HG03575 (cell line): ENCODE data around the gene OAT.
"Not testable (repeated sequence)": the region's sequence is repeated elsewhere in the genome, so short reads cannot be mapped to it uniquely, and the experiment has no call there.

Experiments
- ATAC-seq: cut with Tn5 transposase; IDR thresholded peaks from one replicate; pipeline ENCODE4 v1.9.1; 2021; ENCODE audit not compliant: unreplicated experiment, insufficient number of reproducible peaks, low FRiP score; ENCODE audit errors: extremely low read depth

Gene OAT

DNA sequence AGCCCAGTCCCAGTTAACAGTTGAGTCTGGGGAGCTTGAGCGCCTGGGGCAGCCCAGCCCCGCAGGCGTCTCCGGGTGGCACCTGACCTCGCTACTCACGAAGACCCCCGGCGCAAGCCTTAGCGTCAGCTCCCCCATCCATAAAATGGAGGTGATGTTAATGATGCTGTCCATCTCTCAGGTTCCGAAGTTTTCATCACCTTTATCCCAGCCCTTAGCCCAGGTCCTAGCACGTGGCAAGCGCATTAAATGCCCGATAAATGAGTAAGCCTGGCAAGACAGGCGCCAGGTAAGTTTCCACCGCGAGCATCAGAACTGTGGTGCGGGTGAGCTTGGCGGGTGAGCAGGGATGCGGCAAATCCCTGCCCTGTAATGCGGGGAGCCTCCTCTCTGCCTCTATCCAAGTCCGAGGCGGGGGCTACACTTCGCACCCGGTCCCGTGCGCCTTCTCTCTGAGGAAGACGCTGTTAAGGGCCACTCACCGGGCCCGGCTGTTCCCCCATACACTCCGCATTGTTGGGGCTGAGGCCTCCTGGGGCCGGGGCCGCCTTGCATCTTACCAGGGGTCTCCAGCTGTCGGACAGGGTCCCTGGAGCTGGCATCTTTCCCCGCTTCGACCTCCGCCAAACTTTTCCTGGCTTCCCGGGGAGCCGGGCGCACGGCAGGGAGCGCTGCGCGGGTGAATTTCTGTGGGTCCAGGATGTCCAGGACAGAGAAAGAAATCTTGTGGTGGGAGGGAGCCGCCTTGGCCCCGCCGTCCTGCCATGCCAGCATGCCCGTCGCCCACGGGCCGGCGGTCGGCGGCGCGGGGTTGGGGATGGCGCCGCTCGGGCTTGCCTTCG is 30.7 kb upstream of the OAT start:
- no peak for ATAC-seq

DNA sequence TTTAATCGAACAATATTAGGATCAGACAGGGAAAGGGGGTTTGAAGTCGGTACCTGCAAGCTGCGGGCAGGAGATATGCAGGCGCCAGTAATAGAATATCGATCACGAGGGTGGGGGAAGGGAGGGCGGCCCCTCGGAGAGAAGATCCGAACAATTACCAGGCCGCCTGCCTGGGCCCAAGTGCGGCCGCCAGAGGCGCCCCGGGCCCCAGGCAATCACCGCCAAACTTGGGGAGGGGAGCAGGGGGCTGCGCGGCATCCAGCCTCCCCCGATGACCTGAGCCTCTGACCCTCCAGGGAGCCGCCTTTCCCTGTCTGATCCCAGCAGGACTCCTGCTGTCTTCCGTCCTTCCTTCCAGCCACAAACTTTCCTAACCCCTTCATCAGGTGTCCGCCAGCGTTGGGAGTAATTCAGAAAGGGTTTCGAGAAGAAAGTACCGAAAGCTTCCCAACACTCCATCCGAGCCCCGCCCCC is 30.0 kb upstream of the OAT start:
- no peak for ATAC-seq

DNA sequence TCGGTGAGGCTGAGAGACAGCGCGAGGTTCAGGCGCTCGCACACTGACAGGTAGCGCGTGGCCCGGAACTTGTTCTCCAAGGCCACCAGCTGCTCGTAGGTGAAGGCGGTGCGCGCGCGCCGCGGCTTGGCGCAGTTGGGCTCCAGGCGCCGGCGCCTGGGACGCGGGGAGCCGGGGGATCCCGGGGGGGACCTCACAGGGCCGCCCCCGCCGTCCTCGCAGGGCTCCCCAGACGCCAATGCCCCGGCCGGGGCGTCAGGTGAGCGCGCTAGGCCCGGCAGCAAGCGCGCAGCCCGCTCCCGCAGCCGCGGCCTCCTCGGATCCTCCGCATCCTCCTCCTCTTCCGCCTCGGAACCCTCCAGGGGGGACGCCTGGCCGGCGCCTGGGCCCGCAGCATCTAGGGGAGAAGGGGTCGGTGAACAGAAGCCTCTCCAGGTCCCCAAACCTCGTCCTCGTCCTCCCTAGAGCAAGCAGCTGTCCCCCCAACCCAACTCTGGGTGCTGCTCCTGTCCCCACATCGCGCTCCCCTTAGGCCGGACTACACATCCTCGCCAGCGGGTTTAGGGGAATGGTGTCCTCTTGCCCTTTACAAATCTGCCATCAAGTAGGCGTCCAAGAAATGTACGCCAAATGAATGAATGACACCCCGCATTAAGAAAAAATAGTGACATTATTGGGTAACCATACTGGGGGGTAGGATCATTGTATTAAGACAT is 29.2 kb upstream of the OAT start:
- no peak for ATAC-seq

DNA sequence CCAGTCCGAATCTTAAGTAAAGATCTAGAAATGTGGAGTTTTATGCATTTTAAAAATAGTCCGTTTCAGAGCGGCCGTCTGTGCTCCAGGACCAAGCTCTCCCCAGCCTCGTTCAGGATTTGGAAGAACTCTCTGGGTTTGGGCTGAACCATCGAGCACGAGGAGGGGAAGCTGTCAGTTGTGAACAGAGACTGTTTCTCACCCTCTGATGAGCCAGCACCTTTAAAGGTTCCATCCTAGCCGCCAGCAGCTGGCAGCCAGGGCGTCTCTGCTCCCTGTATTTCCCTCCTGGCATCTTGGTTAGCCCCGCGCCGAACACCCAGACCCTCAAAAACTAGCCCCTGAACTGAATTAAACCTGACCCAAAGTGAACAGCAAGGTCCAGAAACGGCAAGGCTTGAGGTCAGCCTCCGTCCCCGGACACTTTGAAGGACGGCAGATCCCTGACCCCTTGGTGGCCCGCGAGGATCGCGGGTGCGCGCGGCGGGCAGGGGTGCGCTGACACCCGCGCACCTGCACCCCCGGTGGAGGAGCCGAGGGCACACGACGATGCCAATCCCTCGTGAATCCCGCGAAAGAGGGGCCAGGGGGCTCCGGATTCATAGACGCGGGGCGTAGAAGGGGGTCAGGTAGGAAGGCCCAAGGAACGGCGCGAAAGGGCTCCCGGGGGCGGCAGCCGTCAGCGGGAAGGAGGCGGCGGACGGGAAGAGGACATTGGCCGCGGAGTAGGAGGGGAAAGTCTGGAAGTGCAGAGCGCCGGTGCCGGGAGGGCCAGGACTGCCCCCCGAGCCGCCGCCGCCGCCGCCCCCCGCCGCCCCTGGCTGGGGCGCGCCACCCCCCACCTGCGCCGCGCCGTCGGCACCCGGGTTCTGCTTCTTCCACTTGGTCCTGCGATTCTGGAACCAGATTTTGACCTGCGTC is 28.4 kb upstream of the OAT start:
- ATAC-seq, result no peak

DNA sequence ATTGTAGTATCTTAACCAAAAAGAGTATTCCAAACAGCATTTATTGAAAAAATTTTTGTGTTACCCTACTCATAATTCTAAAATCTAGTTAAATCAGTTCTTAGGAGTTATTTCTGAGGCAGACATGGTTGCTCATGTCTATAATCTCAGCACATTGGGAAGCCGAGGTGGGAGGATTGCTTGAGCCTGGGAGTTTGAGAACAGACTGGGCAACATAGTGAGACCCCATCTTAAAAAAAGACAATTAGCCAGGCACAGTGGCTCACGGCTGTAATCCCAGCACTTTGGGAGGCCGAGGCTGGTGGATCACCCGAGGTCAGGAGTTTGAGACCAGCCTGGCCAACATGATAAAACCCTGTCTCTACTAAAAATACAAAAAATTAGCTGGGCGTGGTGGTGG is 23.0 kb upstream of the OAT start:
- not testable (repeated sequence) for ATAC-seq

DNA sequence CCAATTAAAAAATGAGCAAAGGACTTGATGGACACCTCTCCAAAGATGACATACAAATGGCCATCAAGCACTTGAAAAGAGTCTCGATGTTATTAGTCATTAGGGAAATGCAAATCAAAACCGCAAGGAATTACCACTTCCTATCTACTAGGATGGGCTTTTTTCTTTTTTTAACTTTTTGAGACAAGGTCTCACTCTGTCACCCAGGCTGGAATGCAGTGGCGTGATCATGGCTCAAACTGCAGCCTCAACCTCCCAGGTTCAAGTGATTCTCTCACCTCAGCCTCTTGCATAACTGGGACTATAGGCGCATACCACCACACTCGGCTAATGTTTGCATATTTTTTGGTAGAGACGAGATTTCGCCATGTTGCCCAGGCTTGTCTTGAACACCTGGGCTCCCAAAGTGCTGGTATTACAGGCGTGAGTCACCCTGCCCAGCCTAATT is 17.5 kb upstream of the OAT start:
- ATAC-seq, result peak; percentile 49

DNA sequence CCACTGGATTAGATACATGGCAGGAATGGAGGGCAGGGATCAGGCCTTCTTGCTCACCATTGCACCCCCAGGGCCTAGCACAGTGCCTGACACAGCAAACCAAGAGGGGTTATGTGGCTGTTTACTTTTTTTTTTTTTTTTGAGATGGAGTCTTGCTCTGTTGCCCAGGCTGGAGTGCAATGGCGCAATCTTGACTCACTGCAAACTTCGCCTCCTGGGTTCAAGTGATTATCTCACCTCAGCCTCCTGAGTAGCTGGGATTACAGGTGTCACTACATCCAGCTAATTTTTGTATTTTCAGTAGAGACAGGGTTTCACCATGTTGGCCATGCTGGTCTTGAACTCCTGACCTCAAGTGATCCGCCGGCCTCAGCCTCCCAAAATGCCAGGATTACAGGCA is 17.0 kb upstream of the OAT start:
- ATAC-seq, result not testable (repeated sequence)

DNA sequence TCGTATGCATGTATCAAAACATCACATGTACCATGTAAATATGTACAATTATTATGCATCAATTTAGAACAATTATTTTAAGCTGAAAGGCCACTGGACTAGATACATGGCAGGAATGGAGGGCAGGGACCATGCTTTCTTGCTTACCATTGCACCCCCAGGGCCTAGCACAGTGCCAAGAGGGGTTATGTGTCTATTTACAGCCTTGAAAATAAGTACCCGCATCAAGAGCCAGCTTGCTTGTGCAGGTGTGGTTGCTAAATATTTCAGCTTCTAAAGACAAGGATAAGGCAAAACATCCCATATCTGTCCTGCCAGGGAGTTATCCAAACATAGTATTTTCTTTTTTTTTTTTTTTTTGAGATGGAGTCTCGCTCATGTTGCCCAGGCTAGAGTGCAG is 14.7 kb upstream of the OAT start:
- no peak for ATAC-seq

DNA sequence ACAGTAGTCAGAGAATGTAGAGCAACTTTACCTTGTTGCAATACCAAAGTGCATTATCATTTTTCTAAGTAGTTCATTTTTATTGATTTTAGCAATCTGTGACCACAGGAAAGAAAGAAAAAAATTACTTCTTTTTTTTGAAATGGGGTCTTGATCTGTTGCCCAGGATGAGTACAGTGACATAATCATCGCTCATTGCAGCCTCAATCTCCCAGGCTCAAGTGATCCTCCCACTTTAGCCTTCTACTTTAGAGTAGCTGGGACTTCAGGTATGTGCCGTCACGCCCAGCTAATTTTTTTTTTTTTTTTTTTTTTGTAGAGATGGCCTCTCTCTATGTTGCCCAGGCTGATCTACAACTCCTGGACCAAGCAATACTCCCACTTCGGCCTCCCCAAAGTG is 11.4 kb upstream of the OAT start:
- ATAC-seq, result no peak

DNA sequence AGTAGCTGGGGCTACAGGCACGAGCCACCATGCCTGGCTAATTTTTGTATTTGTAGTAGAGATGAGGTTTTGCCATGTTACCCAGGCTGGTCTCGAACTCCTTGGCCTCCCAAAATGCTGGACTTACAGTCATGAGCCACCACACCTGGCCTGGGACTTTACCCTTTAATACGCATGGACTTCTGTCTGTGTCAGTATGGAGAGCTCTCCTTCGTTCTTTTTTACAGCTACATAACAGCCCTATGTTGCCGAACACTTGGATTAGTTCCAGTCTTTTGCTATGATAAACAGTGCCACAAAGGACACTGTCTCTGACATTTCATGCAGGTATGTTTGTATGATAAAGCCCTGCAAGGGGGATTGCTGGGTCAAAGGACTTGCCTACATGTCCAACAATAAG is 10.9 kb upstream of the OAT start:
- ATAC-seq, result no peak

DNA sequence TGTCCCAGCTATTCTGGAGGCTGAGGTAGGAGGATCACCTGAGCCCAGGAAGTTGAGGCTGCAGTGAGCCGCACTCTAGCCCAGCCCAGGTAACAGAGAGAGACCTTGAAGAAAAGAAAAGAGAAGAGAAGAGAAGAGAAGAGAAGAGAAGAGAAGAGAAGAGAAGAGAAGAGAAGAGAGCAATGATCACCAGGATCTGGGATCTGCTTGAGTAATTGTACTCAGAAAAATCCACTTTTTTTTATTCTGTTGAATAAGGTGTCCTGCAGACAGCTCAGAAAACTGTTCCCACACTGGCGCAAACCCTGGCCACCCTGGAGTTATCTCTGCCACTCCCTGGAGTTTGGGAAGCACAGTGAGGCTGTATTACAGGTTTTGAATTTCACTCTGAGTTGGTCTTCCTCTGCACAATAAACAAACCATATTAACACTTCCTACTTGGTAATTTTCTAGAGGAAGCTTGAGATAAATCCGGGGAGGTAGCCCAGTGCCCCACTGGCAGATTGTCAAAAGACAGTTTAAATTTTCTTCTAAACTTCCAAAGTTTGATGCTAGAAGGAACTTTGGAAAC is 9.6 kb upstream of the OAT start:
- ATAC-seq, result no peak

DNA sequence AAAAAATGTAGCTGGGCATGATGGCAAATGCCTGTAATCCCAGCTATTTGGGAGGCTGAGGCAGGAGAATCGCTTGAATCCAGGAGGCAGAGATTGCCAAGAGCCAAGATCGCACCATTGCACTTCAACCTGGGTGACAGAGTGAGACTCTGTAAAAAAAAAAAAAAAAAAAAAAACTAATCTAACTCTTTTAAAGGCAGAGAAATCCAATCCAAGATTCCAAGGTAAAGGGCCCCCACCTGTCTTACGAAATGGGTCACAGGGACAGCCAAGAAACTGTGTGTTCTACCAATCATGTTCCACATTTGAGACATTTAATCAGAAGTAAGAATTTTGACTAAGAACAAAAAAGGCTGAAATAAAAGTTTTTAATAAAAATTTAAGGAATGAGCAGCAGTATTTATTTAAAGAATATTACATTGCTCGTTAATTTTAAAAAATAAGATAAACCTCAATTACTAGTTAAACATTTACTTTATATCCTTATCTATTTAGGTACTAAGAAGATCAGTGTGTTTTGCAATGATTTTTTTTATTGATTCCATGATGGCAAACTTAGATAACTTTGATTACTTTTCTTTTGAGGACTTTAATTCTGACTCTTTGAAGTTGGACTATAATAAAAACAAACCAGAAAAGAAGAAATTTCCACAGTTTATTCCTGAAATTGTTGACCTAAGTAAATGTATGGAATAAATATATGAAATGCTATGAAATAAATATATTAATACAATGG is 6.7 kb upstream of the OAT start:
- no peak for ATAC-seq

DNA sequence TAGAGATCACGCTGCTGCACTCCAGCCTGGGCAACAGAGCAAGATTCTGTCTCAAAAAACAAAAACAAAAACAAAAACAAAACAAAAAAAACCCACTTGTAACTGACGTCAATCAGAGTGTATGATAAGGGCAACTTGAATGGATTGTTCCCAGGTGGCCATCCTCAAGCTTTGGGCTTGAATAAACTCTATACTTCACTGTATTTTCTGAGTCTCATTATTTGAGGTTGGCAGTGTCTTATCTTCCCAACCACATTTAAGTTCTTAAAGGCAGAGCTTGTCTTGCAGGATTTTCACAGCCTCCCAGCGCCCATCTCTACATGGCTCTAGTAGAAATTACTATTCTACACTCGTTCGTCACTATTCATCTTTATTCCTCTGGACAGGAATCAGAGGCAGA is 5.1 kb upstream of the OAT start:
- ATAC-seq, result no peak

DNA sequence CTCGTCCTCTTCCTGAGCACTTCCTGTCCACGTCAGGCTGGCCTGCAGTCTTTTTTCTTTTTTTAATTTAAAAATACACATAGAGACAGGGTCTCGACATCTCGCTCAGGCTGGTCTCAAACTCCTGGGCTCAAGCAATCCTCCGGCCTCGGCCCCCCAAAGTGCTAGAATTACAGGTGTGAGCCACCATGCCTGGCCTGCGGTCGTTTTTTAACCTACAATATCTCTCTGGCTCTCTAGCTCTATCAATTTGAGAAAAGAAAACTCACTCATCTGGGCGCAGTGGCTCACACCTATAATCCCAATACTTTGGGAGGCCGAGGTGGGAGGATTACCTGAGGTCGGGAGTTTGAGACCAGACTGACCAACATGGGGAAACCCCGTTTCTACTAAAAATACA is 4.0 kb upstream of the OAT start:
- ATAC-seq, result no peak

DNA sequence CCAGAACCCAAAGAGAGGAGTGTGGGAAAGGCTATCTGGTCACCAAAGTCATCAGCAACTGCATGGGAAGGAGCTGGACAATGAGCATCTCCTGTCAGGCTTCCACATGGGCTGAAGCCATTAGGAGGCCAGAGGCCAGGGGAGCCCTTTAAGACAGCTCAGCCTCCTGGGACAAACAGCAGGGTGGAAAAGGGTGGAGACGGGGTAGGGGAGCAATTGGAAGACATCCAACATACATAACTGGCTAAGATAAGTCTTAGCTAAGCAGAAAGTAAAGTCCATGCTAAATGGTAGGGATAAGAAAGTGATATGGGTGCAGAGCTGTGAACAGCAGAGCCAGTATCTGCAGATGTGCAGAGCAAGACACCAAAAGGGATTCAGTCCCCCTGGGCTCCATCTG is 1.5 kb upstream of the OAT start:
- ATAC-seq, result no peak

DNA sequence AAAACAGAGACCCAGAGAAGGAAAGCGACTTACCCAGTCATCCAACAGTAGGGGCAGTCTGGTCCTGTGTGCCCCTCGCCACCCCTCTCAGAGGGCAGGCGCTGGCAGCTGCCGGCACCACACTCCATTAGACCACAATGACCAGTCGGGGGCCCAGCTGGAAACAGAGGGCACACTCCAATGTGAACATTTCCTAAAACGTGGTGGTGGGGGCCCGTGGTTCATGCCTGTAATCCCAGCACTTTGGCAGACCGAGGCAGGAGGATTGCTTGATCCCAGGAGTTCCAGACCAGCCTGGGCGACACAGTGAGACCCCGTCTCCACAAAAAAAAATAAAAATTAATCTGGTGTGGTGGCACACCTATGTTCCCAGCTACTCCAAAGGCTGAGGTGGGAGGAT is 912 bp upstream of the OAT start:
- ATAC-seq, result no peak

DNA sequence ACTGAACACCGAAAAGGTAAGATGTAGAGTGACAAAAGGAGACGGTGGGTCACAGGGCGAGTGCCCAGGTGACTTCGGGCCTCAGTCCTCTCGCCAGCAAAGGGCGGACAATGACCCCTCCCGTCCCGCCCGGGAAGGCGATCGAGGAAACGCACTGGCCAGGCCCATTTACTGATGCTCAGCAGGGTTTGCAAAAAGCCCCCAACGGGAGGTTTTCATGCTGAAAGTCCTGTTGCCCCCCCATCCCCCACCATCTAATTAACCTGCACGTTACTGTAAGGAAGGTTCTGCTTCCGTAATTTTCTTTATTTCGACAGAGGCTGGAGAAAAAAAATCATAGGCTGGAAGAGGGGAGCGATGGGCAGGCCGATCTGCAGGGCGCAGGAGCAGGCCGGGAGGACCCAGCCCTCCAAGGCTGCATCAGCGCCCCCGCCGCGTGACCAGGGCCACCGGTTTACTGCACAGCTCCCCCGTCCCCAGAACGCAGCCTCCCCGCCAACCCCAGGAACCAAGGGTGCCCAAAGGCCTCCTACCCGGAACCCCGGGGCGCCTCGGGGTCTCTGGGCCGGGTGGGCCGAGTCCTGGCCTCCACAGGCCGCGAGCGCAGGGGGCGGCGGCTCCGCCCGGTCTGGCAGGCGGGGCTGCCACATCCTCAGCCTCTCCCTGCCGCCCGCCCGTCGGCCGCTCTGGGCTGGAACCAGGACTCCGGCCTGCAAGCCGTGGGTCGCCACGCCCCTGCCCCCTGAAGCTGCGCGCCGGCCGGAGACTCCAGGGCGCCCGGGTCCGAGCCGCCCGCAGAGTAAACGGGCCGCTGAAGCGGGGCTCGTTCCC is 613 bp downstream of the OAT start:
- ATAC-seq, result no peak

DNA sequence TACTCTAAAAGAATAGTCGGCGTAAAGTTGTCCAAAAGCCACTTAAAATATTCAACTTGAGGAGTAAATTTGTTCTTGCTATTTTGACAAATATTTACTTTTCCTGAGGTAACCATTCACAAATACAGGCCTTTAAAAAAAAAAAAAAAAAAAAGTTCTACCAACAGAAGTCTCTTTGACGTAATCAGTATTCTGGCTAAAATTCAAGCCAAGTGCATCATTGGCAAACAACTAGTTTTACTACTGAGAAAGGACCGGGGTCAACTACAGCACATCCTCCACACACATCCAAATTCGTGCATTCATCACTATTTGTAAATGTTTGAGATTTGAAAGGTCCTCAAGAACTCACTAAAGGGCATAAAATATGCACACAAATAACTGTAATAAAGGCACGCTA is 2.0 kb downstream of the OAT start:
- ATAC-seq, result no peak
